ENCODE measurements around the gene OLA1.

GRCh38 chr2:174135981-174136380, 112.4 kb downstream of the OLA1 start:
- TF ChIP-seq POLR2AphosphoS5 (IDR thresholded peaks at IDR 0.05; ENCODE audit: insufficient read depth in 1 of 2, low read depth in 1 of 2) (no peak), POLR2A (IDR thresholded peaks at IDR 0.05) (no peak)
